Progenitor cell of endocrine pancreas (in vitro differentiated cells): ENCODE results near the gene BIN2. TPM values are rescaled to one million over a fixed set of nuclear protein-coding genes. Genes with fewer than 3 reads are reported as not detected.

Experiments used
- DNase-seq: peaks from one replicate; pipeline ENCODE4 v3.0.0; 2021; ENCODE audit warnings: low spot score; ENCODE audit not compliant: unreplicated experiment
- H3K27ac Mint-ChIP-seq: 2 replicates; pipeline ENCODE4 v1.8.0; 2021; ENCODE audit warnings: mild to moderate bottlenecking, moderate library complexity, mixed read lengths
- H3K27me3 Mint-ChIP-seq: 2 replicates; pipeline ENCODE4 v1.8.0; 2021; ENCODE audit warnings: mixed read lengths
- H3K36me3 Mint-ChIP-seq: 2 replicates; pipeline ENCODE4 v1.8.0; 2022; ENCODE audit warnings: mixed read lengths; ENCODE audit not compliant: insufficient read depth
- H3K4me1 Mint-ChIP-seq: 2 replicates; pipeline ENCODE4 v1.8.0; 2021; ENCODE audit warnings: low read depth, mixed read lengths
- H3K4me3 Mint-ChIP-seq: 2 replicates; pipeline ENCODE4 v1.8.0; 2021; ENCODE audit warnings: low read depth, mild to moderate bottlenecking, moderate library complexity, mixed read lengths
- H3K9me3 Mint-ChIP-seq: 2 replicates; pipeline ENCODE4 v1.8.0; 2021; ENCODE audit warnings: low read depth, mixed read lengths
- total RNA-seq: library from RNA; stranded (reverse); gene quantifications from 2 replicates; pipeline ENCODE4 v1.2.1, GENCODE V29; 2021
- TF ChIP-seq, protein P1 (sequence below): fragments of 200-600 bp; sonication (generic); IDR thresholded peaks from one replicate; pipeline ENCODE4 v1.5.0; 2021; ENCODE audit warnings: antibody characterized with exemption, mild to moderate bottlenecking; ENCODE audit not compliant: unreplicated experiment

The BIN2 gene
- total RNA-seq, 1 donor from 2014 or later, result not detected

DNA sequence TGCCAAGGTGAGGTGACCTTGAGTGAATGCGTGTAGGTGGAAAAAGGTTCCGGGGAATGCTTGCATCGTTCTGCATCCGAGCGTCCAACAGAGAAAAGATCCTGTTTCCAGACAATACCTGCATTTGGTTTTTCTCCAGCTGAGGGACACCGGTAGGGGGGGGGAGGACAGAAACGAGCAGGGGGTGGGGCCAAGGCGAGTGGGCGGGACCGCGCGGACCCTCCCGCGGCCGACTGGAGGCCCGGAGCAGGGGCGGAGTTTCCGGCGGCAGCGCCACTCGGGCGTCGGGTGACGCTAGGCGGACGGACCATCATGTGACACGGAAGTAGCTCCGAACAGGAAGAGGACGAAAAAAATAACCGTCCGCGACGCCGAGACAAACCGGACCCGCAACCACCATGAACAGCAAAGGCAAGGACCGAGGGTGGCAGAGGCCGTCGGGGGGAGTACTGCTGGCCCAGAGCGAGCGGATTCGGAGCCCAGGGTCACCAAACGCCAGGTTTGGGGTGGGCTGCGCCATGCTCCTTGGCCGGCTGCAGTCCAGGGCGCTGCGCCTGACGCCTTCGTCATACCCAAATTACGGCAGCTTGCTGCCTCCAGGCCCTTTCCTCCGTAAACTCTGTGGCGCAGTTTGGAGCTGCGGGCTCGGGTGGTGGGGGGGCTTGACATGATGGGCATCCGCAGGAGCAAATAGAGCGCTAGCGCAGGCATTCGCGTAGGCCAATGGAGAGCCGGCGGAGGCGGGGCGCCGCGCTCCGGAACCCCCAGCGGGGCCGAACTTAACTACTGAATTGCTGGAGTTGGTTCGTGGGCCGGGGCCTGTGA is 85.3 kb downstream of the BIN2 start, which contains the start of gene DAZAP2:
TSS of gene DAZAP2 (plus strand) at position 317 of the 825 bp plus-strand sequence. CDS start at position 399, 82 bp downstream.
- H3K4me1 Mint-ChIP-seq, result peaks cover 6% of the 10 kb centered on the region

DNA sequence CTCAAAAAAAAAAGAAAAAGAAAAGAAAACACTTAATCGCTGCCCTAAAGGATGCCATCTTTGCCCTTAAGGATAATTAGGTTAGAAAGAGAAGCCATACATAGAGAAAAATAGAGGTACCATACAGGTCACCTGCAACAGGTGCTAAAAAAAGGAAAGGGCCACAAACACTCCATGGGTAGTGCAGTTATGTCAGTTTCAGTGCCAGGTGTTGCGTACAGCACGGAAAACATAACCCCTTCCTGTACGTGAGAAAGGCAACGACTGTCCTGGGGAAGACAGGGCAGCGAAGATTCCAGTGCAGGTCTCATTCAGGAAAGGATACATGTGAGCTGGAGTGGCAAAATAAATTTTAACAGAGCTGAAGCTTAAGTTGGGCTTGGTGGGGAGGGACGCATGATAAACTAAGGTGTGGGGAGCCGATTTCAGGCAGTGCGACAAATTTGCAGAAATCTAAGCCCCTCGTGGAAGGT is 85.9 kb downstream of the BIN2 start:
- Mint-ChIP-seq H3K9me3 (no peaks in the 10 kb centered on the region), H3K4me3 (peak overlapping the region; percentile 96), H3K36me3 (peaks cover 12% of the 10 kb centered on the region), H3K27ac (peak overlapping the region; percentile 100), H3K27me3 (no peaks in the 10 kb centered on the region), H3K4me1 (peaks cover 6% of the 10 kb centered on the region)
- no peak for DNase-seq
- TF ChIP-seq, protein P1, sequence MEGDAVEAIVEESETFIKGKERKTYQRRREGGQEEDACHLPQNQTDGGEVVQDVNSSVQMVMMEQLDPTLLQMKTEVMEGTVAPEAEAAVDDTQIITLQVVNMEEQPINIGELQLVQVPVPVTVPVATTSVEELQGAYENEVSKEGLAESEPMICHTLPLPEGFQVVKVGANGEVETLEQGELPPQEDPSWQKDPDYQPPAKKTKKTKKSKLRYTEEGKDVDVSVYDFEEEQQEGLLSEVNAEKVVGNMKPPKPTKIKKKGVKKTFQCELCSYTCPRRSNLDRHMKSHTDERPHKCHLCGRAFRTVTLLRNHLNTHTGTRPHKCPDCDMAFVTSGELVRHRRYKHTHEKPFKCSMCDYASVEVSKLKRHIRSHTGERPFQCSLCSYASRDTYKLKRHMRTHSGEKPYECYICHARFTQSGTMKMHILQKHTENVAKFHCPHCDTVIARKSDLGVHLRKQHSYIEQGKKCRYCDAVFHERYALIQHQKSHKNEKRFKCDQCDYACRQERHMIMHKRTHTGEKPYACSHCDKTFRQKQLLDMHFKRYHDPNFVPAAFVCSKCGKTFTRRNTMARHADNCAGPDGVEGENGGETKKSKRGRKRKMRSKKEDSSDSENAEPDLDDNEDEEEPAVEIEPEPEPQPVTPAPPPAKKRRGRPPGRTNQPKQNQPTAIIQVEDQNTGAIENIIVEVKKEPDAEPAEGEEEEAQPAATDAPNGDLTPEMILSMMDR, result no peak

More for the DNA sequence above, 85.3 kb downstream of the BIN2 start, which contains the start of gene DAZAP2:
- TF ChIP-seq, protein P1, result peak; percentile 29
- no peaks in the 10 kb centered on the region for H3K27me3 Mint-ChIP-seq
- peak; percentile 93 for DNase-seq
- H3K27ac Mint-ChIP-seq, result peak within 1 kb of the TSS; percentile 100
- H3K36me3 Mint-ChIP-seq, result peaks cover 12% of the 10 kb centered on the region
- H3K4me3 Mint-ChIP-seq, result peak within 1 kb of the TSS; percentile 96
- H3K9me3 Mint-ChIP-seq, result no peaks in the 10 kb centered on the region

DNA sequence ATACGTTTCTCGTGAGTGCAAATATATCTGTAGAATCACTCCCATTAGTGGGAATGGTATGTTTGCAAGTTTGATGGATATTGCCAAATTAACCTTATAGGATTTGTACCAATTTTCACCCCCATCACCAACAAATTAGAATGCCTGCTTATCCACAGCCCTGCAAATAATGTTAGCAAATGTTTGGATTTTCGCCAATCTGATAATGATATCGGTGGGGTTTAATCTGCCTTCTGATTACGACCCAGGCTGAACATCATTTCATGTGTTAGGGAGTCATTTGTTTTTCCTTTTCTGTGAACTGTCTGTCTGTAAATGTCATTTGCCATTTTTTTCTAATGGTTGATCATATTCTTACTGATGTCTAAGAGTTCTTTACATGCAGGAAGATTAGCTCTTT is 89.4 kb downstream of the BIN2 start:
- Mint-ChIP-seq H3K27ac (no peak overlapping the region), H3K36me3 (no peaks in the 10 kb centered on the region), H3K27me3 (no peaks in the 10 kb centered on the region), H3K9me3 (no peaks in the 10 kb centered on the region), H3K4me3 (no peak overlapping the region), H3K4me1 (peaks cover 3% of the 10 kb centered on the region)
- TF ChIP-seq, protein P1, result no peak
- DNase-seq, result no peak

DNA sequence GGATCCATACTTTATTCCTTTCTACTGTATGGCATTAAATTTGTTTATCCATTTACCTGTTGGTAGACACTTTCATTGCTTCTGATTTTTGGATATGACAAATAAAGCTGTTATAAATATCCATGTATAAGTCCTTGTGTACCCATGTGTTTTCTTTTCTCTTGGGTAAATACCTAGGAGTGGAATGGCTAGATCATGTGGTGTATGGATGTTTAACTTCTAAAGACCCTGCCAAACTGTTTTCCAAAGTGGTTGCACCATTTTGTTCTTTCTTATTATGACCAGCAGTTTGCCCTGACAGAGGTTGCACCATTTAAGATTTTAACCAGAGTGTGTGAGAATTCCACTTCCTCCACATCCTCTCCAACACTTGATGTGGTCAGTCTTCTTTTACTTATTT is 91.3 kb downstream of the BIN2 start:
- TF ChIP-seq, protein P1, result no peak
- no peak for DNase-seq
- Mint-ChIP-seq H3K27me3 (no peaks in the 10 kb centered on the region), H3K9me3 (no peaks in the 10 kb centered on the region), H3K4me1 (no peaks in the 10 kb centered on the region), H3K36me3 (no peaks in the 10 kb centered on the region), H3K27ac (no peak overlapping the region), H3K4me3 (no peak overlapping the region)

Other genes starting within 250 kb of the BIN2 start
- 66.4 and 67.0 TPM in 2 replicates for gene CSRNP2, start 240.6 kb downstream of the BIN2 start, total RNA-seq
- 40.0 and 44.2 TPM in 2 replicates for gene TFCP2, start 151.0 kb downstream of the BIN2 start, total RNA-seq
- 8.2 and 11.6 TPM in 2 replicates for gene POU6F1, start 106.1 kb downstream of the BIN2 start, total RNA-seq
- gene DAZAP2, start 85.3 kb downstream of the BIN2 start, total RNA-seq, result 103 and 106 TPM in 2 replicates
- 9.1 and 11.0 TPM in 2 replicates for gene SMAGP, start 53.8 kb downstream of the BIN2 start, total RNA-seq
- not detected in 2 replicates for gene CELA1, start 22.5 kb upstream of the BIN2 start, total RNA-seq
- 3.7 and 4.7 TPM in 2 replicates for gene GALNT6, start 67.2 kb upstream of the BIN2 start, total RNA-seq
- gene SLC4A8, start 100.7 kb upstream of the BIN2 start, total RNA-seq, result 10.6 and 11.8 TPM in 2 replicates